Liver (tissue), 9 donors: Measurements from ENCODE around the gene IRF9. TPM values are rescaled to one million over a fixed set of nuclear protein-coding genes. Genes with fewer than 3 reads are reported as not detected.

Experiments
- DNase-seq: peaks from one replicate; pipeline ENCODE4 v3.0.0-alpha.2; 2017; ENCODE audit warnings: low spot score
- H3K27ac ChIP-seq, 2 donors: one replicate each; pipeline ENCODE4 v1.7.0; 2013; ENCODE audit warnings: inconsistent platforms in 2 of 2, low read length in 2 of 2, control low read depth in 1 of 2, low read depth in 1 of 2, mild to moderate bottlenecking in 1 of 2
- H3K27me3 ChIP-seq, 4 donors: one replicate each; pipeline versions ENCODE4 v1.6.1 to v1.7.0; 2013; ENCODE audit warnings: low read length in 3 of 4, inconsistent platforms in 1 of 4, mild to moderate bottlenecking in 1 of 4, moderate library complexity in 1 of 4; ENCODE audit not compliant: control insufficient read depth in 4 of 4, insufficient read depth in 4 of 4
- H3K36me3 ChIP-seq, 4 donors: one replicate each; pipeline versions ENCODE4 v1.6.1 to v1.7.0; 2013; ENCODE audit warnings: low read length in 3 of 4, mild to moderate bottlenecking in 3 of 4, low read depth in 1 of 4, moderate library complexity in 1 of 4; ENCODE audit not compliant: control insufficient read depth in 4 of 4, insufficient read depth in 3 of 4
- H3K4me1 ChIP-seq, 4 donors: one replicate each; pipeline versions ENCODE4 v1.6.1 to v1.7.0; 2013; ENCODE audit warnings: low read length in 3 of 4, mild to moderate bottlenecking in 3 of 4, moderate library complexity in 1 of 4; ENCODE audit not compliant: control insufficient read depth in 4 of 4, insufficient read depth in 4 of 4
- H3K4me3 ChIP-seq, 3 donors: one replicate each; pipeline versions ENCODE4 v1.6.1 to v1.7.0; 2013; ENCODE audit warnings: low read length in 3 of 3, control low read depth in 1 of 3, low read depth in 1 of 3, mild to moderate bottlenecking in 1 of 3
- H3K9ac ChIP-seq, 2 donors: one replicate each; pipeline ENCODE4 v1.7.0; 2013; ENCODE audit warnings: low read length in 2 of 2, mild to moderate bottlenecking in 2 of 2, moderate library complexity in 2 of 2, control low read depth in 1 of 2, low read depth in 1 of 2
- H3K9me3 ChIP-seq, 4 donors: one replicate each; pipeline versions ENCODE4 v1.6.1 to v1.7.0; 2013; ENCODE audit warnings: low read length in 3 of 4; ENCODE audit not compliant: control insufficient read depth in 4 of 4
- CTCF ChIP-seq: fragments of 150-350 bp; IDR thresholded peaks from 2 replicates; pipeline ENCODE4 v1.5.1; 2017; ENCODE audit warnings: improper control_type of control experiment, low read depth, low read length; ENCODE audit not compliant: missing input control
- GABPA ChIP-seq, 2 donors: IDR thresholded peaks in 1 of 2; conservative IDR thresholded peaks in 1 of 2; 2 replicates each; pipeline ENCODE4 v1.6.1; 2016; ENCODE audit warnings: antibody characterized with exemption in 2 of 2, mild to moderate bottlenecking in 1 of 2, moderate library complexity in 1 of 2
- HNF4G ChIP-seq: IDR thresholded peaks from 2 replicates; pipeline ENCODE4 v1.6.1; 2016; ENCODE audit warnings: antibody characterized with exemption
- JUND ChIP-seq, 2 donors: IDR thresholded peaks; 2 replicates each; pipeline ENCODE4 v1.6.1; 2016; ENCODE audit warnings: antibody characterized with exemption in 2 of 2
- NR2F2 ChIP-seq: IDR thresholded peaks from 2 replicates; pipeline ENCODE4 v1.6.1; 2016; ENCODE audit warnings: antibody characterized with exemption
- REST ChIP-seq: IDR thresholded peaks from 2 replicates; pipeline ENCODE4 v1.6.1; 2016; ENCODE audit warnings: antibody characterized with exemption, mild to moderate bottlenecking
- RXRA ChIP-seq, 2 donors: IDR thresholded peaks; 2 replicates each; pipeline ENCODE4 v1.6.1; 2017 to 2018; ENCODE audit warnings: antibody characterized with exemption in 2 of 2, mild to moderate bottlenecking in 1 of 2
- ZBTB33 ChIP-seq: IDR thresholded peaks from 2 replicates; pipeline ENCODE4 v1.6.1; 2016; ENCODE audit warnings: antibody characterized with exemption
- WGBS: extraction: QIAGEN DNeasy Blood & Tissue Kit; methylation state at CpG from one replicate; pipeline ENCODE4 v1.1.7; 2013; 5-methylcytosine and 5-hydroxymethylcytosine counted together
- polyA plus RNA-seq, 2 donors: library from polyadenylated mRNA; stranded (reverse) in 1 of 2; unstranded in 1 of 2; fragments of 200-250 nt in 1 of 2; fragments of >200 nt in 1 of 2; fragmentation: Nextera tagmentation in 1 of 2; extraction: Ambion mirVana in 1 of 2; gene quantifications; one replicate each; pipeline versions ENCODE4 v1.2.1 to v1.2.3, GENCODE V29; 2013 to 2015
- total RNA-seq, 2 donors: library from RNA; depleted of rRNA; stranded (reverse); fragments of >200 nt; gene quantifications; one replicate each; pipeline ENCODE4 v1.2.3, GENCODE V29; 2014
- TF ChIP-seq, protein P1 (sequence below): IDR thresholded peaks from 2 replicates; pipeline ENCODE4 v1.6.1; 2016; ENCODE audit warnings: antibody characterized with exemption
- donor health status: healthy.
- donor health status: healthy.
- donor health status: healthy.
- donor health status: healthy.
- donor health status: healthy.

Gene IRF9
- total and polyA plus RNA-seq, 4 donors: 37.9 to 60.9 (median 51.0) TPM

GRCh38 chr14:24126939-24127338, 34.1 kb upstream of the IRF9 start:
- TF ChIP-seq JUND (IDR thresholded peaks at IDR 0.05) (no peak), NR2F2 (no peak), REST (no peak), HNF4G (no peak), CTCF (no peak), GABPA (IDR thresholded peaks at IDR 0.05 in 1 of 2, conservative IDR thresholded peaks at IDR 0.05 in 1 of 2) (no peak), ZBTB33 (no peak), RXRA (IDR thresholded peaks at IDR 0.05) (no peak)
- TF ChIP-seq, protein P1, sequence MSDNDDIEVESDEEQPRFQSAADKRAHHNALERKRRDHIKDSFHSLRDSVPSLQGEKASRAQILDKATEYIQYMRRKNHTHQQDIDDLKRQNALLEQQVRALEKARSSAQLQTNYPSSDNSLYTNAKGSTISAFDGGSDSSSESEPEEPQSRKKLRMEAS: no peak
- H3K4me3 ChIP-seq: no peak overlapping the region
- no peaks in the 10 kb centered on the region for H3K9me3 ChIP-seq
- H3K36me3 ChIP-seq: peaks cover 8 to 21% (median 18%) of the 10 kb centered on the region in 4 donors
- no peak overlapping the region for H3K9ac ChIP-seq
- DNase-seq: no peak
- H3K27me3 ChIP-seq: no peaks in the 10 kb centered on the region
- no peak overlapping the region for H3K27ac ChIP-seq
- H3K4me1 ChIP-seq: peaks cover 7 to 19% (median 16%) of the 10 kb centered on the region in 4 donors

- Histone ChIP-seq H3K4me1 (peaks cover 7 to 27% (median 22%) of the 10 kb centered on the region in 4 donors), H3K9me3 (no peaks in the 10 kb centered on the region), H3K36me3 (peaks cover 6 to 17% (median 14%) of the 10 kb centered on the region in 4 donors), H3K27me3 (no peaks in the 10 kb centered on the region), H3K4me3 (no peak overlapping the region), H3K27ac (no peak overlapping the region), H3K9ac (no peak overlapping the region)
- TF ChIP-seq RXRA (IDR thresholded peaks at IDR 0.05): no peak
- no peak for DNase-seq
- 98% methylated on average over 2 of the region's 2 CpGs for WGBS
These were observed 33.4 kb upstream of the IRF9 start for GRCh38 chr14:24127673-24128072.
